Activated CD8-positive, alpha-beta memory T cell treated with anti-CD3 and anti-CD28 coated beads, Interleukin-2, amount 10 ng/mL, durations not matched to agents 7 days and 5 days (primary cell): Measurements from ENCODE around the gene LUC7L3. TPM values are rescaled to one million over a fixed set of nuclear protein-coding genes. Genes with fewer than 3 reads are reported as not detected.

Source experiments
- ATAC-seq: fragments of 150-1000 bp; cut with Tn5 transposase; one replicate; pipeline ENCODE4 v1.10.0; 2021; ENCODE audit warnings: moderate library complexity
- CTCF ChIA-PET: fragments of 350-600 bp; sonication (Branson Sonifier 250); formaldehyde crosslinking; loops from one replicate; lab custom pipeline; 2021; ENCODE audit warnings: antibody characterized with exemption; lab: Charles Lee
- DNase-seq: peaks from one replicate; pipeline ENCODE4 v3.0.0-alpha.2; 2020
- H3K27ac Mint-ChIP-seq: one replicate; pipeline ENCODE4 v1.8.0; 2021; ENCODE audit warnings: mild to moderate bottlenecking, mixed read lengths
- H3K27me3 Mint-ChIP-seq: one replicate; pipeline ENCODE4 v1.8.0; 2021; ENCODE audit warnings: mixed read lengths
- H3K36me3 Mint-ChIP-seq: one replicate; pipeline ENCODE4 v1.8.0; 2021; ENCODE audit warnings: mild to moderate bottlenecking, mixed read lengths
- H3K4me1 Mint-ChIP-seq: one replicate; pipeline ENCODE4 v1.8.0; 2021; ENCODE audit warnings: mixed read lengths
- H3K4me3 Mint-ChIP-seq: one replicate; pipeline ENCODE4 v1.8.0; 2021; ENCODE audit warnings: mild to moderate bottlenecking, moderate library complexity, mixed read lengths
- H3K9me3 Mint-ChIP-seq: one replicate; pipeline ENCODE4 v1.8.0; 2022; ENCODE audit warnings: low read depth, mixed read lengths
- total RNA-seq, 2 experiments: library from RNA; stranded (reverse); gene quantifications; one replicate each; pipeline ENCODE4 v1.2.3, GENCODE V29; 2021

LUC7L3 gene
- total RNA-seq, 2 experiments from 2014 or later: 147 to 193 TPM

DNA sequence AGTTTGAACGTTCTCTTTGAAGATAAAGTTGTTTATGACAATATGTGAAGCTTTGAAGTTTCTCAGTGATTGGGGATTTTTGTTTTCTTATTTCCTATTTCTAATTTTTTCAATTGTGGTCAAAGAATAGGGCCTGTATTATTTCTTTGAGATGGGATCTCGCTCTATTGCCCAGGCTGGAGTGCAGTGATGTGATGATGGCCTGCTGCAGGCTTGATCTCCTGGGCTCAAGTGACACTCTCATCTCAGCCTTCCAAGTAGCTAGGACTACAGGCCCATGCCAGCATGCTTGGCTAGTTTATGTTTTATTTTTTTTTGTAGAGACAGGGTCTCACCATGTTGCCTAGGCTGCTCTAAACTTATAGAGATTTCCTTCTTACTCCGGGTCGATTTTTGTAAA lies 59.6 kb downstream of the LUC7L3 start:
- ATAC-seq (no peak), DNase-seq (no peak)
- Mint-ChIP-seq H3K36me3 (no peaks in the 10 kb centered on the region), H3K9me3 (no peaks in the 10 kb centered on the region), H3K27ac (no peak overlapping the region), H3K27me3 (peaks cover 40% of the 10 kb centered on the region), H3K4me1 (peaks cover 23% of the 10 kb centered on the region), H3K4me3 (no peak overlapping the region)
- CTCF ChIA-PET: interaction anchor here (0.6 to 2.2 kb wide), 4 partner anchors 16 to 178 kb away, joined by 3 to 10 read pairs (median 6); no protein-coding TSS in a partner anchor

GRCh38 chr17:50779747-50780353 lies 60.4 kb downstream of the LUC7L3 start:
- DNase-seq (peak; percentile 78), ATAC-seq (peak; percentile 81)
- Mint-ChIP-seq H3K4me3 (no peak overlapping the region), H3K27me3 (peaks cover 44% of the 10 kb centered on the region), H3K9me3 (no peaks in the 10 kb centered on the region), H3K4me1 (peaks cover 23% of the 10 kb centered on the region), H3K36me3 (no peaks in the 10 kb centered on the region), H3K27ac (peak overlapping the region; percentile 6)
- CTCF ChIA-PET: interaction anchor here (0.6 to 2.2 kb wide), 11 partner anchors 16 to 275 kb away, joined by 3 to 10 read pairs (median 3); no protein-coding TSS in a partner anchor

DNA sequence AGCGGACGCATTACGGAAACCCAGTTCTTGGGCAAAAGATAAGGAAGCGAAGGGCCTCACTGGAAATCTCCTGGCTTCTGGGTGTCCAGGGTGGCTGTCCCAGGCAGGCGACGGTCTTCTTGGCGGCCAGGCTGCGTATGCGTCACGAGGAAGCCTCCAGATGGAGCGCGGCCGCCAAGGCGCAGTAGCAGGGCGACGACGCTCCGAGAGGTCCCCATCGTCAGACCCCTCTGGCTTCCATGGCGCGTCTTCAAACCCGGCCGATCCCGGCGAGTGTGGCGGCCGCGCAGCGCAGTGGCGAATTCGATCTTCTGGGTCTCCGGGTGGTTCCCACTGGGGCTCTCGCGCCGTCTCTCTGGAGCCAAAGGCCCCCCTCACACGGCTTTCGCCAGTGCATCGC lies 61.8 kb downstream of the LUC7L3 start:
- no peak for DNase-seq
- peak overlapping the region; percentile 28 for H3K4me3 Mint-ChIP-seq

GRCh38 chr17:50783193-50783660 lies 63.8 kb downstream of the LUC7L3 start:
- H3K27ac Mint-ChIP-seq: no peak overlapping the region
- ATAC-seq (peak; percentile 71), DNase-seq (peak; percentile 86)
- CTCF ChIA-PET: interaction anchor here (0.6 to 7.0 kb wide), 45 partner anchors 8 to 370 kb away, joined by 3 to 57 read pairs (median 5); partner anchors contain the start of genes ANKRD40CL, NME1, SPAG9 and TOB1
- no peaks in the 10 kb centered on the region for H3K9me3 Mint-ChIP-seq
- peaks cover 33% of the 10 kb centered on the region for H3K4me1 Mint-ChIP-seq
- no peaks in the 10 kb centered on the region for H3K36me3 Mint-ChIP-seq
- no peak overlapping the region for H3K4me3 Mint-ChIP-seq
- peaks cover 35% of the 10 kb centered on the region for H3K27me3 Mint-ChIP-seq

More for the DNA sequence above, 61.8 kb downstream of the LUC7L3 start:
- Mint-ChIP-seq H3K27ac (no peak overlapping the region), H3K27me3 (peaks cover 45% of the 10 kb centered on the region), H3K36me3 (no peaks in the 10 kb centered on the region), H3K4me1 (peaks cover 23% of the 10 kb centered on the region), H3K9me3 (no peaks in the 10 kb centered on the region)
- CTCF ChIA-PET: interaction anchor here (0.7 to 7.0 kb wide), 6 partner anchors 14 to 372 kb away, joined by 3 to 38 read pairs (median 4); partner anchors contain the start of genes NME1 and TOB1
- ATAC-seq: no peak

DNA sequence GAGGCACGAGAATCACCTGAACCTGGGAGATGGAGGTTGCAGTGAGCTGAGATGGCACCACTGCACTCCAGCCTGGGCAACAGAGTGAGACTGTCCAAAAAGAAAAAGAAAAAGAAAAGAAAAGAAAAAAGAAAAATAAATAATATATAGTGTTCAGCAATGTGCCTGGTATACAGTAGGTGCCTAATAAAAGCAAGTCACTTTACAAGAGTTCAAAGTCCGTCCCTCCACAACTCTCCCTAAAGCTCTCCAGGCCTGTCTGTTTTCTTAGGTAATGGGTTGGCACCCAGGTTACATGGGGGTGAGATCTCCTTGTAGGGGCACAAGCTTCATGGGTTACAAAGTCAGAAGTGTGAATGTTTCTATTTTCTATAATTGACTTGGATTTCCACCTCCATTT lies 64.5 kb downstream of the LUC7L3 start:
- Mint-ChIP-seq H3K4me3 (no peak overlapping the region), H3K27me3 (peaks cover 29% of the 10 kb centered on the region), H3K9me3 (no peaks in the 10 kb centered on the region), H3K4me1 (peaks cover 37% of the 10 kb centered on the region), H3K36me3 (no peaks in the 10 kb centered on the region), H3K27ac (no peak overlapping the region)
- CTCF ChIA-PET: interaction anchor here (0.8 to 7.0 kb wide), 20 partner anchors 9 to 370 kb away, joined by 3 to 57 read pairs (median 9); partner anchors contain the start of gene NME1
- ATAC-seq (no peak), DNase-seq (no peak)

GRCh38 chr17:50785126-50785525 lies 65.7 kb downstream of the LUC7L3 start:
- DNase-seq: no peak
- Mint-ChIP-seq H3K36me3 (no peaks in the 10 kb centered on the region), H3K4me3 (no peak overlapping the region), H3K27me3 (peaks cover 22% of the 10 kb centered on the region), H3K9me3 (no peaks in the 10 kb centered on the region), H3K4me1 (peaks cover 27% of the 10 kb centered on the region), H3K27ac (no peak overlapping the region)
- CTCF ChIA-PET: interaction anchor here (0.6 to 7.0 kb wide), 11 partner anchors 9 to 180 kb away, joined by 3 to 57 read pairs (median 4); no protein-coding TSS in a partner anchor
- ATAC-seq: no peak

DNA sequence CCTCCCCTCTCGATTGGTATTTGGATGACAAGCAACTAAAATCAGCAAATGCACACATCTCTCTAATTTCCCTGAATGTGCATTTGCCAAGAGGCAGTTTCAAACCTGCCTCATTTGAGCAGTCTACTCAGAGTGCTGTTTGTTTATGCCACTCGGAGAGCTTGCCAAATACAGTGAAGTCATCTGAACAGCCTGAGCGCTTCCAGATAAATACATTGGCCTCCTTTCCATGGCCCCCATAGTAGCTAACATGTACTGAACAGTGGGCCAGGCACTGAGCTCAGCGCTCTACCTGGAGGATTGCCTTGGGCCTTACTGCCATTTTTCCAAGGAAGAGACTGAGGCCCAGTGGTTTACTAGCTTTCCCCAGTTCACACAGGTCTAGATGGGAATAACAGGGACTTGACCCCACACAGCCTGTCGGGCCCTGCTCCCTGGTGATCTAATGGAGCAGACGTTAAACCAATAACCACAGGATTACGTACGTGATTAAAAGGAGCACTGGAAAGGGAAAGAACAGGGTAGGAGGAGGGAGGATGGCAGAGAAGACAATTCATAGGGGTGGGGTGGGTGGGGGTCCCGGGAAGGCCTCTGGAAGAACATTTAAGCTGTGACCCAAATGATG lies 66.7 kb downstream of the LUC7L3 start:
- Mint-ChIP-seq H3K27ac (no peak overlapping the region), H3K27me3 (peaks cover 23% of the 10 kb centered on the region), H3K4me1 (peaks cover 22% of the 10 kb centered on the region), H3K9me3 (no peaks in the 10 kb centered on the region), H3K36me3 (no peaks in the 10 kb centered on the region), H3K4me3 (no peak overlapping the region)
- CTCF ChIA-PET: interaction anchor here (0.6 to 7.0 kb wide), 7 partner anchors 16 to 271 kb away, joined by 3 to 57 read pairs (median 6); no protein-coding TSS in a partner anchor
- DNase-seq: no peak
- ATAC-seq: no peak

GRCh38 chr17:50787106-50787505 lies 67.7 kb downstream of the LUC7L3 start:
- Mint-ChIP-seq H3K36me3 (no peaks in the 10 kb centered on the region), H3K27me3 (peaks cover 17% of the 10 kb centered on the region), H3K27ac (no peak overlapping the region), H3K9me3 (no peaks in the 10 kb centered on the region), H3K4me1 (peaks cover 17% of the 10 kb centered on the region), H3K4me3 (no peak overlapping the region)
- no peak for ATAC-seq
- CTCF ChIA-PET: interaction anchor here (1.1 to 7.0 kb wide), 4 partner anchors 16 to 270 kb away, joined by 3 to 57 read pairs (median 21); no protein-coding TSS in a partner anchor
- no peak for DNase-seq

- ATAC-seq: no peak
- no peaks in the 10 kb centered on the region for H3K9me3 Mint-ChIP-seq
- CTCF ChIA-PET: interaction anchor here (0.7 to 1.7 kb wide), 3 partner anchors 8 to 51 kb away, joined by 3 to 6 read pairs (median 4); no protein-coding TSS in a partner anchor
- no peak overlapping the region for H3K4me3 Mint-ChIP-seq
- DNase-seq: no peak
- H3K27me3 Mint-ChIP-seq: peaks cover 6% of the 10 kb centered on the region
- peaks cover 14% of the 10 kb centered on the region for H3K4me1 Mint-ChIP-seq
- H3K36me3 Mint-ChIP-seq: no peaks in the 10 kb centered on the region
- H3K27ac Mint-ChIP-seq: no peak overlapping the region
These were observed 71.2 kb downstream of the LUC7L3 start for GRCh38 chr17:50790618-50791017.

- Mint-ChIP-seq H3K27ac (no peak overlapping the region), H3K9me3 (no peaks in the 10 kb centered on the region), H3K4me3 (no peak overlapping the region), H3K27me3 (peaks cover 6% of the 10 kb centered on the region), H3K4me1 (peaks cover 12% of the 10 kb centered on the region), H3K36me3 (no peaks in the 10 kb centered on the region)
- no peak for ATAC-seq
- CTCF ChIA-PET: interaction anchor here (1.6 to 1.7 kb wide), 2 partner anchors 9 to 14 kb away, joined by 3 to 6 read pairs; no protein-coding TSS in a partner anchor
- DNase-seq: no peak
These were observed 72.7 kb downstream of the LUC7L3 start for GRCh38 chr17:50792132-50792531.

- peaks cover 6% of the 10 kb centered on the region for H3K4me1 Mint-ChIP-seq
- H3K36me3 Mint-ChIP-seq: no peaks in the 10 kb centered on the region
- CTCF ChIA-PET: interaction anchor here (1.0 kb wide), 1 partner anchor 10 kb away, joined by 5 read pairs; no protein-coding TSS in a partner anchor
- no peaks in the 10 kb centered on the region for H3K9me3 Mint-ChIP-seq
- ATAC-seq: no peak
- H3K4me3 Mint-ChIP-seq: no peak overlapping the region
- H3K27me3 Mint-ChIP-seq: peaks cover 6% of the 10 kb centered on the region
- H3K27ac Mint-ChIP-seq: no peak overlapping the region
- no peak for DNase-seq
These were observed 73.6 kb downstream of the LUC7L3 start for GRCh38 chr17:50793007-50793406.

GRCh38 chr17:50794361-50794760 lies 75.0 kb downstream of the LUC7L3 start:
- CTCF ChIA-PET: interaction anchor here (0.6 to 1.0 kb wide), 2 partner anchors 9 to 25 kb away, joined by 3 read pairs; no protein-coding TSS in a partner anchor
- Mint-ChIP-seq H3K27me3 (peaks cover 6% of the 10 kb centered on the region), H3K4me3 (no peak overlapping the region), H3K4me1 (no peaks in the 10 kb centered on the region), H3K9me3 (no peaks in the 10 kb centered on the region), H3K36me3 (no peaks in the 10 kb centered on the region), H3K27ac (no peak overlapping the region)
- DNase-seq: no peak
- ATAC-seq: no peak
